K562 (cell line): Measurements from ENCODE around the gene ADSS1. TPM values are rescaled to one million over a fixed set of nuclear protein-coding genes. Genes with fewer than 3 reads are reported as not detected.

ENCODE experiments used
- ATAC-seq: fragments of 200-7000 bp; cut with Tn5 transposase; 3 replicates; pipeline ENCODE4 v1.9.1; 2020; ENCODE audit warnings: moderate library complexity
- BruUV-seq: library from RNA; stranded (reverse); fragments of 400-500 nt; replicated peaks from 2 replicates; lab custom pipeline; 2021; lab: Mats Ljungman, UMichigan
- CTCF ChIA-PET: fragments of 300-600 bp; formaldehyde crosslinking; extraction: SDS; loops from one replicate; lab custom pipeline; 2021; ENCODE audit warnings: low intra/inter-chr PET ratio; lab: Yijun Ruan, JAX
- POLR2A ChIA-PET: fragments of 300-600, 350-650 bp; sonication (Branson Sonifier 250); formaldehyde crosslinking; extraction: SDS; loops from one replicate; lab custom pipeline; 2021; ENCODE audit warnings: antibody characterized with exemption, inconsistent platforms; lab: Yijun Ruan, JAX
- DNase-seq, 4 experiments: peaks; one replicate each; pipeline versions ENCODE4 v3.0.0 to v3.0.0-alpha.2; 2011 to 2018; ENCODE audit warnings: low spot score in 3 of 4, mixed read lengths in 3 of 4; ENCODE audit errors: extremely low read depth in 1 of 4
- FAIRE-seq: peaks from 2 replicates; lab custom pipeline; 2011; peaks lifted over from hg19 to GRCh38; lab: Jason Lieb, UNC
- H2AFZ ChIP-seq: 2 replicates; pipeline ENCODE4 v1.6.0; 2011; ENCODE audit warnings: low read depth, low read length, control low read depth, inconsistent platforms
- H3K27ac ChIP-seq: fragments of 200-600 bp; 3 replicates; pipeline ENCODE4 v1.8.0; 2011; ENCODE audit warnings: low read depth, mild to moderate bottlenecking, control low read depth, inconsistent platforms, low read length, moderate library complexity, mixed read lengths; ENCODE audit errors: extremely low read depth
- H3K27me3 ChIP-seq, 2 experiments: fragments of 300-600 bp in 1 of 2; 2 replicates in 1 of 2; 3 replicates in 1 of 2; pipeline versions ENCODE4 v1.6.0 to v1.8.0; 2011; ENCODE audit warnings: inconsistent platforms in 2 of 2, low read length in 2 of 2, mild to moderate bottlenecking in 1 of 2, mixed read lengths in 1 of 2, moderate library complexity in 1 of 2; ENCODE audit not compliant: control insufficient read depth in 2 of 2, insufficient read depth in 2 of 2
- H3K36me3 ChIP-seq: fragments of 300-600 bp; 3 replicates; pipeline ENCODE4 v1.8.0; 2011; ENCODE audit warnings: mild to moderate bottlenecking, low read length, inconsistent platforms; ENCODE audit not compliant: control insufficient read depth, insufficient read depth
- H3K4me1 ChIP-seq, 2 experiments: fragments of 200-600 bp in 1 of 2; replicated peaks in 1 of 2; 2 replicates in 1 of 2; 3 replicates in 1 of 2; pipeline versions ENCODE4 v1.5.1 to v1.8.0; 2011; ENCODE audit warnings: inconsistent platforms in 2 of 2, low read length in 2 of 2, mild to moderate bottlenecking in 1 of 2, mixed read lengths in 1 of 2, moderate library complexity in 1 of 2; ENCODE audit not compliant: control insufficient read depth in 2 of 2, insufficient read depth in 2 of 2
- H3K4me2 ChIP-seq: 2 replicates; pipeline ENCODE4 v1.6.1; 2011; ENCODE audit warnings: low read length, control low read depth, inconsistent platforms, mixed read lengths; ENCODE audit not compliant: insufficient read depth
- H3K4me3 ChIP-seq: fragments of 200-600 bp; sonication (generic), shearing (Covaris generic); 2 replicates; pipeline ENCODE4 v1.5.1; 2016; ENCODE audit warnings: control low read depth, inconsistent platforms
- H3K79me2 ChIP-seq: fragments of 200-600 bp; 3 replicates; pipeline ENCODE4 v1.8.0; 2011; ENCODE audit warnings: low read length, inconsistent platforms; ENCODE audit not compliant: control insufficient read depth, insufficient read depth
- H3K9ac ChIP-seq, 2 experiments: 2 replicates each; pipeline versions ENCODE4 v1.6.0 to v1.6.1; 2011; ENCODE audit warnings: low read depth in 2 of 2, low read length in 2 of 2, control low read depth in 1 of 2, inconsistent platforms in 1 of 2, mild to moderate bottlenecking in 1 of 2, mixed read lengths in 1 of 2; ENCODE audit not compliant: insufficient read depth in 1 of 2
- H3K9me1 ChIP-seq: one replicate; pipeline ENCODE4 v1.6.0; 2011; ENCODE audit warnings: inconsistent platforms, mild to moderate bottlenecking, low read length, moderate library complexity; ENCODE audit not compliant: control insufficient read depth, insufficient read depth
- H3K9me3 ChIP-seq: replicated peaks from 2 replicates; pipeline ENCODE4 v1.5.1; 2011; ENCODE audit warnings: low read depth, low read length, inconsistent platforms; ENCODE audit not compliant: control insufficient read depth, insufficient read depth
- H4K20me1 ChIP-seq: replicated peaks from 2 replicates; pipeline ENCODE4 v1.6.1; 2011; ENCODE audit warnings: low read length, inconsistent platforms, mixed read lengths; ENCODE audit not compliant: control insufficient read depth, insufficient read depth
- COPS2 ChIP-seq: fragments of 450-650 bp; conservative IDR thresholded peaks from 2 replicates; pipeline ENCODE4 v1.6.1; 2016; ENCODE audit warnings: mild to moderate bottlenecking, moderate library complexity
- ID3 ChIP-seq, 2 experiments: fragments of 250-450 bp in 1 of 2; fragments of 450-650 bp in 1 of 2; sonication (Bioruptor Pico) in 1 of 2; IDR thresholded peaks; 2 replicates each; pipeline versions ENCODE4 v1.6.1 to v1.8.0; 2016 to 2021; ENCODE audit warnings: mild to moderate bottlenecking in 2 of 2, moderate library complexity in 2 of 2, missing compliant biosample characterization in 1 of 2, missing genetic modification characterization in 1 of 2
- NFIC ChIP-seq: fragments of 450-650 bp; IDR thresholded peaks from 2 replicates; pipeline ENCODE4 v1.6.1; 2017; ENCODE audit warnings: mild to moderate bottlenecking, inconsistent platforms
- POLR2G ChIP-seq: fragments of 200-400 bp; formaldehyde crosslinking; IDR thresholded peaks from 2 replicates; pipeline ENCODE4 v1.6.1; 2017; ENCODE audit warnings: low read depth, mild to moderate bottlenecking, antibody characterized with exemption, low read length, moderate library complexity
- WGBS: fragments of 100-300 bp; shearing (Covaris generic); methylation state at CpG from one replicate; pipeline ENCODE4 v1.1.6; 2016; ENCODE audit warnings: low coverage, mixed read lengths; ENCODE audit not compliant: insufficient coverage; ENCODE audit errors: missing lambda C conversion rate; 5-methylcytosine and 5-hydroxymethylcytosine counted together
- in situ Hi-C: fragments of 300-500 bp; cut with MboI; formaldehyde crosslinking; loops from 4 replicates; pipeline ENCODE4 v1.15.0; 2018; ENCODE audit warnings: inconsistent platforms, mixed read lengths
- intact Hi-C: fragments of 100-400 bp; cut with micrococcal nuclease; formaldehyde crosslinking; loops from 2 replicates; pipeline ENCODE4 v1.14.2; 2022
- polyA plus RNA-seq, 8 experiments: library from polyadenylated mRNA; depleted of rRNA in 4 of 8; stranded (reverse) in 5 of 8; unstranded in 3 of 8; fragments of >200 nt; fragmentation: Nextera tagmentation in 2 of 8; fragmentation: Illumina TruSeq in 1 of 8; extraction: Ambion mirVana in 2 of 8; extraction: Trizol in 1 of 8; gene quantifications; 2 replicates each; pipeline versions ENCODE4 v1.2.1 to v1.2.3, GENCODE V29; 2011 to 2014; ENCODE audit warnings: inconsistent platforms in 1 of 8, missing spikeins in 1 of 8
- total RNA-seq, 7 experiments: library from RNA; depleted of rRNA in 6 of 7; stranded (reverse); fragments of >200 nt in 6 of 7; fragmentation: Illumina TruSeq in 2 of 7; extraction: Trizol in 2 of 7; gene quantifications; 2 replicates each; pipeline versions ENCODE4 v1.2.1 to v1.2.3, GENCODE V29; 2011 to 2021; ENCODE audit warnings: low replicate concordance in 1 of 7

The ADSS1 gene
- total and polyA plus RNA-seq, 9 of the 15 experiments (the other 6 are each of a cell fraction or from before 2014, with no cell fraction given) = 0.53 to 5.9 (median 3.9) TPM

GRCh38 chr14:104784846-104785707 lies 61.0 kb downstream of the ADSS1 start:
- peaks cover 6% of the 10 kb centered on the region; the same call in 2 of the 3 replicates for H3K79me2 ChIP-seq
- H3K27me3 ChIP-seq = no peaks in the 10 kb centered on the region
- H4K20me1 ChIP-seq = no peaks in the 10 kb centered on the region; the same call in 1 of the 2 replicates
- H3K4me3 ChIP-seq = no peak overlapping the region
- ChIA-PET CTCF (no interaction called here), POLR2A (interaction anchor here (0.8 to 1.1 kb wide), 2 partner anchors 9 to 38 kb away, joined by 3 to 6 read pairs; no protein-coding TSS in a partner anchor)
- intact Hi-C loops = no loop called here
- TF ChIP-seq NFIC (peak; percentile 67), COPS2 (no peak), POLR2G (0 out of 2 replicates have a peak, but pooled peaks have one; percentile 7)
- ATAC-seq = no peak
- 88% methylated on average over 15 of the region's 36 CpGs for WGBS
- H3K9me1 ChIP-seq = no peaks in the 10 kb centered on the region
- H3K36me3 ChIP-seq = peaks cover 43% of the 10 kb centered on the region; the same call in 1 of the 3 replicates
- DNase-seq = no peak
- in situ Hi-C loops = no loop called here
- peaks cover 0 to 36% of the 10 kb centered on the region in 2 experiments; a peak in 2 of 5 replicates for H3K4me1 ChIP-seq
- no peak for FAIRE-seq
- no peak overlapping the region for H3K27ac ChIP-seq
- H3K4me2 ChIP-seq = no peak overlapping the region
- no peaks in the 10 kb centered on the region for H3K9me3 ChIP-seq
- H2AFZ ChIP-seq = no peak overlapping the region
- BruUV-seq = no TSS peak
- H3K9ac ChIP-seq = no peak overlapping the region; a peak in 1 of 4 replicates

GRCh38 chr14:104785708-104786080 lies 61.7 kb downstream of the ADSS1 start:
- in situ Hi-C loops = no loop called here
- H3K27me3 ChIP-seq = no peaks in the 10 kb centered on the region
- POLR2A ChIA-PET = interaction anchor here (1.1 kb wide), 1 partner anchor 9 kb away, joined by 4 read pairs; no protein-coding TSS in a partner anchor
- H3K9me1 ChIP-seq = no peaks in the 10 kb centered on the region
- FAIRE-seq = no peak
- no peak overlapping the region for H3K4me2 ChIP-seq
- DNase-seq = no peak
- H3K4me3 ChIP-seq = no peak overlapping the region
- intact Hi-C loops = no loop called here
- peaks cover 0 to 42% of the 10 kb centered on the region in 2 experiments; a peak in 2 of 5 replicates for H3K4me1 ChIP-seq
- no peak overlapping the region for H2AFZ ChIP-seq
- no peaks in the 10 kb centered on the region for H3K9me3 ChIP-seq
- BruUV-seq = no TSS peak
- WGBS = 95% methylated on average over 7 of the region's 13 CpGs
- no peaks in the 10 kb centered on the region; the same call in 1 of the 2 replicates for H4K20me1 ChIP-seq
- H3K36me3 ChIP-seq = peaks cover 43% of the 10 kb centered on the region; the same call in 1 of the 3 replicates
- peaks cover 9% of the 10 kb centered on the region; the same call in 2 of the 3 replicates for H3K79me2 ChIP-seq
- CTCF ChIA-PET = no interaction called here
- ATAC-seq = no peak
- H3K27ac ChIP-seq = no peak overlapping the region
- TF ChIP-seq ID3 (CRISPR knock-in tag; IDR thresholded peaks at IDR 0.05) (no peak), ID3 (tag; IDR thresholded peaks at IDR 0.05) (no peak), POLR2G (peak; percentile 14; the same call in 1 of the 2 replicates)
- H3K9ac ChIP-seq = no peak overlapping the region
